K562 (cell line): ENCODE measurements around the gene HOXA10. TPM values are rescaled to one million over a fixed set of nuclear protein-coding genes. Genes with fewer than 3 reads are reported as not detected.

Source experiments
- SMC3 ChIP-seq: conservative IDR thresholded peaks from 2 replicates; pipeline ENCODE4 v1.6.1; 2011; ENCODE audit warnings: low read depth, low read length, improper control_type of control experiment; ENCODE audit not compliant: insufficient read depth
- ZNF717 ChIP-seq: fragments of 250-450 bp; sonication (Bioruptor Pico); IDR thresholded peaks from 2 replicates; pipeline ENCODE4 v1.5.0; 2021
- polyA plus RNA-seq, 8 experiments: library from polyadenylated mRNA; depleted of rRNA in 4 of 8; stranded (reverse) in 5 of 8; unstranded in 3 of 8; fragments of >200 nt; fragmentation: Nextera tagmentation in 2 of 8; fragmentation: Illumina TruSeq in 1 of 8; extraction: Ambion mirVana in 2 of 8; extraction: Trizol in 1 of 8; gene quantifications; 2 replicates each; pipeline versions ENCODE4 v1.2.1 to v1.2.3, GENCODE V29; 2011 to 2014; ENCODE audit warnings: inconsistent platforms in 1 of 8, missing spikeins in 1 of 8
- total RNA-seq, 7 experiments: library from RNA; depleted of rRNA in 6 of 7; stranded (reverse); fragments of >200 nt in 6 of 7; fragmentation: Illumina TruSeq in 2 of 7; extraction: Trizol in 2 of 7; gene quantifications; 2 replicates each; pipeline versions ENCODE4 v1.2.1 to v1.2.3, GENCODE V29; 2011 to 2021; ENCODE audit warnings: low replicate concordance in 1 of 7
- TF ChIP-seq, protein P1 (sequence below), 2 experiments: fragments of 450-650 bp; formaldehyde crosslinking in 1 of 2; IDR thresholded peaks; 2 replicates each; pipeline versions ENCODE4 v1.4.0 to v1.6.1; 2014 to 2020; ENCODE audit warnings: mild to moderate bottlenecking in 2 of 2, borderline replicate concordance in 1 of 2, low read depth in 1 of 2
- TF ChIP-seq, protein P2 (sequence below), 3 experiments: IDR thresholded peaks in 2 of 3; conservative IDR thresholded peaks in 1 of 3; 2 replicates each; pipeline ENCODE4 v1.5.1; 2011 to 2012; ENCODE audit warnings: low read length in 3 of 3, mild to moderate bottlenecking in 3 of 3, control low read depth in 2 of 3, improper control_type of control experiment in 1 of 3, inconsistent platforms in 1 of 3, low read depth in 1 of 3, mixed read lengths in 1 of 3, moderate library complexity in 1 of 3; ENCODE audit not compliant: insufficient read depth in 2 of 3

The HOXA10 gene
- total and polyA plus RNA-seq, 9 of the 15 experiments (the other 6 are each of a cell fraction or from before 2014, with no cell fraction given), result not detected

DNA sequence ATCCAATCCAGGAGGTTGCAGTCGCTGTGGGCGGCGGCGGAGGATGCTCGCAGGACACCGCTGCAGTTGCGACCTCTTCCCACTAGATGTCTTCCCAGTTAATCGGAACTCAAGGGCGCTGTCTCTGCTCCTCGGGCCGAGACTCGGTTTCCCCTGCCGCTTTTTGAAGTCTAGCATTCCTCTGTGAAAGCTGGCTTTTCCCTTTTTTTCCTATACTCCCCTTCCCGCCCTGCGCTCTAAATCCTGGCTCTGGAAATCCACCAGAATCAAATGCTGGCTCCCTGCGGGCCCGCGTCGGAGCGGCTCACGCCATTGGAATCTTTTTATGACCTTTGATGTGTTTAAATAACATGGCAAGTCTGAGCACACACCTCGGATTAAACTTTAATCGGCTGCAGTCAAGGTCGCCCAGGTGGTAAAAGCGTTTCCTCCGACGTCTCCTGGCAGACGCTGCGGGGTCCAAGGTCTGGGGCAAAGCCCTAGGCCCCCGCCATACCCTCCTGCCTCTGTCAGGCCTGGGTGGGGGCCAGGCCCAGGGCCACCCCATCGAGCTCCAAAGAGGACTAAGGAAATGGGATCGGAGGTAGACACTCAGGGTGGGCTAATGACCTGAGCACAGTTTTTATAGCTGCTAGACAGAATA lies 36.4 kb upstream of the HOXA10 start (continued):
- TF ChIP-seq, protein P1, sequence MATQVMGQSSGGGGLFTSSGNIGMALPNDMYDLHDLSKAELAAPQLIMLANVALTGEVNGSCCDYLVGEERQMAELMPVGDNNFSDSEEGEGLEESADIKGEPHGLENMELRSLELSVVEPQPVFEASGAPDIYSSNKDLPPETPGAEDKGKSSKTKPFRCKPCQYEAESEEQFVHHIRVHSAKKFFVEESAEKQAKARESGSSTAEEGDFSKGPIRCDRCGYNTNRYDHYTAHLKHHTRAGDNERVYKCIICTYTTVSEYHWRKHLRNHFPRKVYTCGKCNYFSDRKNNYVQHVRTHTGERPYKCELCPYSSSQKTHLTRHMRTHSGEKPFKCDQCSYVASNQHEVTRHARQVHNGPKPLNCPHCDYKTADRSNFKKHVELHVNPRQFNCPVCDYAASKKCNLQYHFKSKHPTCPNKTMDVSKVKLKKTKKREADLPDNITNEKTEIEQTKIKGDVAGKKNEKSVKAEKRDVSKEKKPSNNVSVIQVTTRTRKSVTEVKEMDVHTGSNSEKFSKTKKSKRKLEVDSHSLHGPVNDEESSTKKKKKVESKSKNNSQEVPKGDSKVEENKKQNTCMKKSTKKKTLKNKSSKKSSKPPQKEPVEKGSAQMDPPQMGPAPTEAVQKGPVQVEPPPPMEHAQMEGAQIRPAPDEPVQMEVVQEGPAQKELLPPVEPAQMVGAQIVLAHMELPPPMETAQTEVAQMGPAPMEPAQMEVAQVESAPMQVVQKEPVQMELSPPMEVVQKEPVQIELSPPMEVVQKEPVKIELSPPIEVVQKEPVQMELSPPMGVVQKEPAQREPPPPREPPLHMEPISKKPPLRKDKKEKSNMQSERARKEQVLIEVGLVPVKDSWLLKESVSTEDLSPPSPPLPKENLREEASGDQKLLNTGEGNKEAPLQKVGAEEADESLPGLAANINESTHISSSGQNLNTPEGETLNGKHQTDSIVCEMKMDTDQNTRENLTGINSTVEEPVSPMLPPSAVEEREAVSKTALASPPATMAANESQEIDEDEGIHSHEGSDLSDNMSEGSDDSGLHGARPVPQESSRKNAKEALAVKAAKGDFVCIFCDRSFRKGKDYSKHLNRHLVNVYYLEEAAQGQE (IDR thresholded peaks at IDR 0.05; ENCODE audit: borderline replicate concordance), result peak; percentile 27; the same call in 1 of the 2 replicates
- TF ChIP-seq, protein P1 (CRISPR knock-in tag; IDR thresholded peaks at IDR 0.05; ENCODE audit: low read depth), result no peak
- TF ChIP-seq SMC3 (peak; percentile 62), ZNF717 (CRISPR knock-in tag) (no peak)
- TF ChIP-seq, protein P2, sequence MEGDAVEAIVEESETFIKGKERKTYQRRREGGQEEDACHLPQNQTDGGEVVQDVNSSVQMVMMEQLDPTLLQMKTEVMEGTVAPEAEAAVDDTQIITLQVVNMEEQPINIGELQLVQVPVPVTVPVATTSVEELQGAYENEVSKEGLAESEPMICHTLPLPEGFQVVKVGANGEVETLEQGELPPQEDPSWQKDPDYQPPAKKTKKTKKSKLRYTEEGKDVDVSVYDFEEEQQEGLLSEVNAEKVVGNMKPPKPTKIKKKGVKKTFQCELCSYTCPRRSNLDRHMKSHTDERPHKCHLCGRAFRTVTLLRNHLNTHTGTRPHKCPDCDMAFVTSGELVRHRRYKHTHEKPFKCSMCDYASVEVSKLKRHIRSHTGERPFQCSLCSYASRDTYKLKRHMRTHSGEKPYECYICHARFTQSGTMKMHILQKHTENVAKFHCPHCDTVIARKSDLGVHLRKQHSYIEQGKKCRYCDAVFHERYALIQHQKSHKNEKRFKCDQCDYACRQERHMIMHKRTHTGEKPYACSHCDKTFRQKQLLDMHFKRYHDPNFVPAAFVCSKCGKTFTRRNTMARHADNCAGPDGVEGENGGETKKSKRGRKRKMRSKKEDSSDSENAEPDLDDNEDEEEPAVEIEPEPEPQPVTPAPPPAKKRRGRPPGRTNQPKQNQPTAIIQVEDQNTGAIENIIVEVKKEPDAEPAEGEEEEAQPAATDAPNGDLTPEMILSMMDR (IDR thresholded peaks at IDR 0.05 in 2 of 3, conservative IDR thresholded peaks at IDR 0.05 in 1 of 3; ENCODE audit: insufficient read depth in 2 of 3, low read depth in 1 of 3, low read length in 3 of 3), result peak; percentile 63 to 73 (median 63)
- TF ChIP-seq, all 486 proteins: peak for 6
